Subcutaneous adipose tissue (tissue), 4 donors: ENCODE data around the gene KCNT1. TPM values are rescaled to one million over a fixed set of nuclear protein-coding genes. Genes with fewer than 3 reads are reported as not detected.

ENCODE experiments used
- total RNA-seq, 4 donors: library from RNA; depleted of rRNA; stranded (reverse); fragments of >200 nt; gene quantifications; one replicate each; pipeline ENCODE4 v1.1.0, GENCODE V29; 2016
- TF ChIP-seq, protein P1 (sequence below): fragments of 450-650 bp; IDR thresholded peaks from one replicate; pipeline ENCODE4 v1.5.1; 2016; ENCODE audit warnings: low read depth, mild to moderate bottlenecking, control low read depth, antibody characterized with exemption, moderate library complexity

Gene KCNT1
- total RNA-seq = under 1 TPM in 2 of 4 donors, not detected in 2; 0.33 to 0.51 TPM

DNA sequence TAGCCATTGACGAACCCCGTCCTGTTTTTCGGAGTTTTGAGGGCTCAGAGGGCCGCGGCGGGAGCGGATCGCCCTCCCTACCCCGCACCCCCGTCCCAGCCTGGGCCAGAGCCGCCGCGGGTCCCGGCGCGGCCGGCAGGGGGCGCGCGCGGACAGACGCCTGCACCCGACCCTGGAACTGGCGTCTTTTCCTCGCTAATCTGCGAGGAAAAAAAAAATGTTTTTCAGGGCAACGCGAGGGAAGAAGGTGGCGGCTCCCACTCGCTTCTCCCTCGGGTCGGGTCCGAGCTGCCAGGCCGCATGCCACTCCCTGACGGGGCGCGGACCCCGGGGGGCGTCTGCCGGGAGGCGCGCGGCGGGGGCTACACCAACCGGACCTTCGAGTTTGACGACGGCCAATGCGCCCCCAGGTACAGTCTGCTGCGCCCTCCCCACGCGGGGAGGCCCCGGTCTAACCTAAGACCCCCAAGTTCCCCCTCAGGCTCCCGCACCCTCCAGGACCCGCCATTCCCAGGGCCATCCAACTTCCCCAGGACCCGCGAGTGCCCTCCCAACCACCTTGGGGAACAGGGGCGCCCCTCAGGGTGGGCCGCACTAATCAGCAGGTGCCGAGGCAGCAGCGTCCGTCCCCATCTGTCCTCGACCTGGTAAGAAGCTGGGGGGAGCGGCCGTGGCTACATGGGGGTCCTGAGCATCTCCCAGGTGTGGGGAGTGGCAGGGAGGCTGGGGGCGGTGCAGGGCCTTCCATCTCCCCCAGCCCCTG lies at the start of gene KCNT1:
TSS of gene KCNT1 (plus strand) at position 227 of the 763 bp plus-strand sequence. CDS start at position 301, 74 bp downstream.
- TF ChIP-seq, protein P1, sequence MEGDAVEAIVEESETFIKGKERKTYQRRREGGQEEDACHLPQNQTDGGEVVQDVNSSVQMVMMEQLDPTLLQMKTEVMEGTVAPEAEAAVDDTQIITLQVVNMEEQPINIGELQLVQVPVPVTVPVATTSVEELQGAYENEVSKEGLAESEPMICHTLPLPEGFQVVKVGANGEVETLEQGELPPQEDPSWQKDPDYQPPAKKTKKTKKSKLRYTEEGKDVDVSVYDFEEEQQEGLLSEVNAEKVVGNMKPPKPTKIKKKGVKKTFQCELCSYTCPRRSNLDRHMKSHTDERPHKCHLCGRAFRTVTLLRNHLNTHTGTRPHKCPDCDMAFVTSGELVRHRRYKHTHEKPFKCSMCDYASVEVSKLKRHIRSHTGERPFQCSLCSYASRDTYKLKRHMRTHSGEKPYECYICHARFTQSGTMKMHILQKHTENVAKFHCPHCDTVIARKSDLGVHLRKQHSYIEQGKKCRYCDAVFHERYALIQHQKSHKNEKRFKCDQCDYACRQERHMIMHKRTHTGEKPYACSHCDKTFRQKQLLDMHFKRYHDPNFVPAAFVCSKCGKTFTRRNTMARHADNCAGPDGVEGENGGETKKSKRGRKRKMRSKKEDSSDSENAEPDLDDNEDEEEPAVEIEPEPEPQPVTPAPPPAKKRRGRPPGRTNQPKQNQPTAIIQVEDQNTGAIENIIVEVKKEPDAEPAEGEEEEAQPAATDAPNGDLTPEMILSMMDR = no peak

- TF ChIP-seq, protein P1 = no peak
Measured at GRCh38 chr9:135655317-135655716, 46.7 kb upstream of the KCNT1 start.

- TF ChIP-seq, protein P1 = no peak
Measured at GRCh38 chr9:135657416-135657815, 44.6 kb upstream of the KCNT1 start.

DNA sequence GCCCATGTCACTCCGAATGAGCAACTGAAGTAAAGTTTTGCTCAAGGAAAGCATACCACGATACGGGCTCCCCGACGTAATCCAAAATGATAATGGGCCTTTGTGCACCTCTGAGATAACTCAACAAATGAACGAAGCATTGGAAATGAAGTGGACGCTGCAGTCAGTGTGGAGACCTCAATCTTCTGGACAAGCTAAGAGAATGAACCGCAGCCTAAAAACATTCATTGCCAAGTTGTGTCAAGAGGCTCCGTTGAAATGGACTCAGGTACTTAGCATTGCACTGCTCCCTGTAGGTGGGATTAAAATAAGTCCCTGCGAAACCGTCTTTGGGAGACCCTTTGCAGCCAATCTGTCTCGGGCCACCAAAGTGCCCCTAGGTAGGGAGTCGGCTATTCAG lies 42.7 kb upstream of the KCNT1 start:
- TF ChIP-seq, protein P1 = no peak

DNA sequence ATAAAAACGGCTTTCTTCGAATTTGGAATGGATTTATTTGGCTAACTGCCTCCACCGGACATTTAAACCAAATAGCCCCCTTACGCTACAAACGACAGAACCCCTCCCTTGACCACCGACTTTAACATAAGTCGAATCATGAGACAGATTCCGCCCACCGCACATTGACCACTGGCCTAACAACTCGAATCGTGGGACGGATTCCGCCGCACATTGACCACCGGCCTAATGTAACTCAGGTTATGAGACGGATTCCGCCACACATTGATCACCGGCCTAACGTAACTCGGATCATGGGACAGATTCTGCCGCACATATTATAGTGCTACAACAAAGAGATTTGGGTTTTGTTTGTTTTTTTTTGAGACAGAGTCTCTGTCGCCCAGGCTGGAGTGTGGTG lies 41.6 kb upstream of the KCNT1 start:
- TF ChIP-seq, protein P1 = no peak

- TF ChIP-seq, protein P1 = no peak
Measured at GRCh38 chr9:135661816-135662560, 40.0 kb upstream of the KCNT1 start.

- TF ChIP-seq, protein P1 = no peak
Measured at GRCh38 chr9:135662758-135663450, 39.1 kb upstream of the KCNT1 start, which contains the start of gene LCN9. LCN9 (plus strand) TSS chr9:135663309; CDS start chr9:135663322, 13 bp downstream.
